Mucosa of descending colon (tissue), 3 donors: ENCODE results near the gene RCOR3. TPM values are rescaled to one million over a fixed set of nuclear protein-coding genes. Genes with fewer than 3 reads are reported as not detected.
A peak's percentile ranks its signal among the peaks of the same experiment; 100 is the strongest.
"Not testable (repeated sequence)": the region's sequence is repeated elsewhere in the genome, so short reads cannot be mapped to it uniquely, and the experiment has no call there.

Source experiments
- ATAC-seq: fragments of 200-7000 bp; cut with Tn5 transposase; one replicate; pipeline ENCODE4 v1.9.1; 2020; ENCODE audit warnings: mild to moderate bottlenecking, moderate library complexity
- DNase-seq, 3 donors: peaks; one replicate each; pipeline ENCODE4 v3.0.0-alpha.2; 2020
- H3K36me3 ChIP-seq: fragments of 200-600 bp; one replicate; pipeline ENCODE4 v1.8.0; 2021; ENCODE audit warnings: low read depth, mild to moderate bottlenecking
- H3K4me1 ChIP-seq: fragments of 200-600 bp; one replicate; pipeline ENCODE4 v1.8.0; 2021; ENCODE audit warnings: low read depth, mild to moderate bottlenecking
- H3K4me3 ChIP-seq: fragments of 200-600 bp; one replicate; pipeline ENCODE4 v1.8.0; 2021; ENCODE audit warnings: mild to moderate bottlenecking
- H3K9me3 ChIP-seq: fragments of 200-600 bp; one replicate; pipeline ENCODE4 v1.8.0; 2021; ENCODE audit warnings: mild to moderate bottlenecking
- CTCF ChIP-seq: fragments of 200-600 bp; IDR thresholded peaks from one replicate; pipeline ENCODE4 v1.8.0; 2022; ENCODE audit warnings: antibody characterized with exemption, mild to moderate bottlenecking
- intact Hi-C, 2 donors: fragments of 100-400 bp; cut with DNase I in 1 of 2; cut with micrococcal nuclease in 1 of 2; formaldehyde crosslinking; loops; one replicate each; pipeline versions ENCODE4 v1.11.0 to v1.11.1; 2022; cut with DNase I, micrococcal nuclease
- total RNA-seq, 3 donors: library from RNA; stranded (reverse); fragmentation: NEBNext Ultra II Directional in 2 of 3; extraction: Animal tissue kit (Norgen Biotek cat#: 25700) in 2 of 3; gene quantifications; one replicate each; pipeline versions ENCODE4 v1.2.1 to v1.2.4, GENCODE V29; 2021 to 2023
- donor health status: DM: no; HTN: no; CAD: no; lungs with moderate emphysema.
- donor health status: DM: no; HTN: no; CAD: no.
- donor health status: DM: no; HTN: yes; CAD: no.

RCOR3 gene
- total RNA-seq, 3 donors from 2014 or later = 41.1 to 68.0 (median 60.4) TPM

- no peaks in the 10 kb centered on the region for H3K36me3 ChIP-seq
- intact Hi-C loops = no loop called here
- TF ChIP-seq CTCF = no peak
- no peak overlapping the region for H3K4me3 ChIP-seq
- DNase-seq = no peak
- H3K9me3 ChIP-seq = no peaks in the 10 kb centered on the region
- no peak for ATAC-seq
- no peaks in the 10 kb centered on the region for H3K4me1 ChIP-seq
Measured at GRCh38 chr1:211217392-211217791, 41.8 kb upstream of the RCOR3 start.

DNA sequence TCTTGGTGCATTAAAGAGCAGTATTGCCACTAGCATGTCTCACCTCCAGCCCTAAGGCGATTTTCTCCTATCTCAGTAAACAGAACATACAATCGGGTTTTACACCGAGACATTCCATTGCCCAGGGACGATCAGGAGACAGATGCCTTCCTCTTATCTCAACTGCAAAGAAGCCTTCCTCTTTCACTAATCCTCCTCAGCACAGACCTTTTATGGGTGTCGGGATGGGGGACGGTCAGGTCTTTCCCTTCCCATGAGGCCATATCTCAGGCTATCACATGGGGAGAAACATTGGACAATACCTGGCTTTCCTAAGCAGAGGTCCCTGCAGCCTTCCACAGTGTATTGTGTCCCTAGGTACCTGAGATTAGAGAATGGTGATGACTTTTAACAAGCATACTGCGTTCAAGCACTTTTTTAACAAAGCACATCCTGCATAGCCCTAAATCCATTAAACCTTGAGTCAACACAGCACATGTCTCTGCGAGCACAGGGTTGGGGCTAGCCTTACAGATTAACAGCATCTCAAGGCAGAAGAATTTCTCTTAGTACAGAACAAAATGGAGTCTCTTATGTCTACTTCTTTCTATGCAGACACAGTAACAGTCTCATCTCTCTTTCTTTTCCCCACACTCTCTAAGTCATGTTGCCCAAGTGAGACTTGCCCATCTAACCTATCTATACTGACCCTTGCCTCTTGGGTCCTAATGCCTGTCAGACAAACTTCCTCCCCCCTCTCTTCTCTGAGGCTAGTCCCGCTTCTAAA is 36.5 kb upstream of the RCOR3 start:
- DNase-seq, H3K9me3 ChIP-seq, H3K4me1 ChIP-seq, intact Hi-C loops, ATAC-seq, H3K4me3 ChIP-seq, H3K36me3 ChIP-seq: not testable (repeated sequence)

GRCh38 chr1:211228573-211229364 is 30.4 kb upstream of the RCOR3 start:
- ATAC-seq, H3K4me3 ChIP-seq, H3K36me3 ChIP-seq, intact Hi-C loops, H3K4me1 ChIP-seq, H3K9me3 ChIP-seq: not testable (repeated sequence)
- DNase-seq = peak in 1 of 3 donors; percentile 3

DNA sequence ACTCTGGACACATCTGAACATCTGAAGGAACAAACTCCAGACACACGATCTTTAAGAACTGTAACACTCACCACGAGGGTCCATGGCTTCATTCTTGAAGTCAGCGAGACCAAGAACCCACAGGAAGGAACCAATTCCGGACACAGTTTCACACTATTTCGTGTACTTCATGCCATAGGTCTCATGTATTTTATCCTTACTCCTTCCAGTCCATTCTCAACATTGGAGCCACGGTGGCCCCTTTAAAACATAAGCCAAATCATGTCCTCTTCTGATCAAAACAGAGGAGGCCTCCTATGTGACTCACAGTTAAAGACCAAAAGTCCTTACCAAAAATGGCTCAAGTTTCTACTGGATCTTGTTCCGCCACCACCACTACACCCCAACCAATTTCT is 29.8 kb upstream of the RCOR3 start:
- Histone ChIP-seq H3K9me3 (no peaks in the 10 kb centered on the region), H3K36me3 (no peaks in the 10 kb centered on the region), H3K4me3 (no peak overlapping the region), H3K4me1 (no peaks in the 10 kb centered on the region)
- TF ChIP-seq CTCF = no peak
- no peak for ATAC-seq
- no peak for DNase-seq
- intact Hi-C loops = no loop called here

DNA sequence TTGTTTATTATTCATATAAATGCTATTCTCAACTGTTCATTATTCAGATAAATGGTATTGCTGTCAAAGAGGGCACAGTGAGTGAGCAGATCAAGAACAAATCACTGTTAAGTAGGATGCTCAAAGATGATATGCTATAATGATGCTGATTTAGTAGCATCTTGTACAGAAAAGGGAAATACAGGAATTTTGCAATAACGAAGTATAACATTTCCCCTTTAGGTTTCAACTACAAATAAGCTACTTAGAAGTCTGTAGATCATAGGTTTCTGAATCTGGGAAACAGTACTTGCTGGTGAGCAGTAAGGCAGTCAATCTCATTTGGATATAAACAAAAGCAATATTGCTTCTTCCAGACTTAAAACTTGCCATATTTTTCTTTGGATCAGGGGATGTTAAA is 27.3 kb upstream of the RCOR3 start:
- no peaks in the 10 kb centered on the region for H3K9me3 ChIP-seq
- intact Hi-C loops = no loop called here

GRCh38 chr1:211236633-211237320 is 22.4 kb upstream of the RCOR3 start:
- Histone ChIP-seq H3K4me3 (no peak overlapping the region), H3K36me3 (no peaks in the 10 kb centered on the region), H3K4me1 (no peaks in the 10 kb centered on the region), H3K9me3 (no peaks in the 10 kb centered on the region)
- intact Hi-C loops = no loop called here
- ATAC-seq (no peak), DNase-seq (no peak)
- TF ChIP-seq CTCF = no peak

More for the DNA sequence above, 27.3 kb upstream of the RCOR3 start:
- DNase-seq = no peak
- Histone ChIP-seq H3K4me1 (no peaks in the 10 kb centered on the region), H3K4me3 (no peak overlapping the region), H3K36me3 (no peaks in the 10 kb centered on the region)
- TF ChIP-seq CTCF = no peak
- no peak for ATAC-seq
